Progenitor cell of endocrine pancreas (in vitro differentiated cells): ENCODE measurements around the gene CCDC60. TPM values are rescaled to one million over a fixed set of nuclear protein-coding genes. Genes with fewer than 3 reads are reported as not detected.

Experiments used
- DNase-seq: peaks from one replicate; pipeline ENCODE4 v3.0.0; 2021; ENCODE audit warnings: low spot score; ENCODE audit not compliant: unreplicated experiment
- H3K27ac Mint-ChIP-seq: 2 replicates; pipeline ENCODE4 v1.8.0; 2021; ENCODE audit warnings: mild to moderate bottlenecking, moderate library complexity, mixed read lengths
- H3K27me3 Mint-ChIP-seq: 2 replicates; pipeline ENCODE4 v1.8.0; 2021; ENCODE audit warnings: mixed read lengths
- H3K36me3 Mint-ChIP-seq: 2 replicates; pipeline ENCODE4 v1.8.0; 2022; ENCODE audit warnings: mixed read lengths; ENCODE audit not compliant: insufficient read depth
- H3K4me1 Mint-ChIP-seq: 2 replicates; pipeline ENCODE4 v1.8.0; 2021; ENCODE audit warnings: low read depth, mixed read lengths
- H3K4me3 Mint-ChIP-seq: 2 replicates; pipeline ENCODE4 v1.8.0; 2021; ENCODE audit warnings: low read depth, mild to moderate bottlenecking, moderate library complexity, mixed read lengths
- H3K9me3 Mint-ChIP-seq: 2 replicates; pipeline ENCODE4 v1.8.0; 2021; ENCODE audit warnings: low read depth, mixed read lengths
- CTCF ChIP-seq: fragments of 200-600 bp; sonication (generic); IDR thresholded peaks from one replicate; pipeline ENCODE4 v1.5.0; 2021; ENCODE audit warnings: antibody characterized with exemption, mild to moderate bottlenecking; ENCODE audit not compliant: unreplicated experiment
- total RNA-seq: library from RNA; stranded (reverse); gene quantifications from 2 replicates; pipeline ENCODE4 v1.2.1, GENCODE V29; 2021

Gene CCDC60
- total RNA-seq, 1 donor from 2014 or later: 23.4 TPM

- no peak overlapping the region for H3K4me3 Mint-ChIP-seq
Measured at GRCh38 chr12:119578112-119578511, 243.6 kb downstream of the CCDC60 start.

GRCh38 chr12:119589097-119589496, 254.6 kb downstream of the CCDC60 start:
- no peak for TF ChIP-seq CTCF

More at GRCh38 chr12:119578112-119578511, 243.6 kb downstream of the CCDC60 start:
- Mint-ChIP-seq H3K36me3 (no peaks in the 10 kb centered on the region), H3K4me1 (no peaks in the 10 kb centered on the region), H3K9me3 (no peaks in the 10 kb centered on the region), H3K27ac (no peak overlapping the region), H3K27me3 (peaks cover 43% of the 10 kb centered on the region)
- TF ChIP-seq CTCF: no peak
- DNase-seq: no peak

GRCh38 chr12:119589634-119590033, 255.1 kb downstream of the CCDC60 start:
- H3K27me3 Mint-ChIP-seq: peaks cover 77% of the 10 kb centered on the region
- no peak for DNase-seq
- no peaks in the 10 kb centered on the region for H3K9me3 Mint-ChIP-seq
- H3K27ac Mint-ChIP-seq: no peak overlapping the region
- no peaks in the 10 kb centered on the region for H3K36me3 Mint-ChIP-seq
- no peak overlapping the region for H3K4me3 Mint-ChIP-seq
- peaks cover 11% of the 10 kb centered on the region for H3K4me1 Mint-ChIP-seq
- TF ChIP-seq CTCF: no peak

More at GRCh38 chr12:119589097-119589496, 254.6 kb downstream of the CCDC60 start:
- H3K27me3 Mint-ChIP-seq: peaks cover 75% of the 10 kb centered on the region
- H3K4me3 Mint-ChIP-seq: no peak overlapping the region
- H3K9me3 Mint-ChIP-seq: no peaks in the 10 kb centered on the region
- peaks cover 5% of the 10 kb centered on the region for H3K4me1 Mint-ChIP-seq
- no peak for DNase-seq
- no peak overlapping the region for H3K27ac Mint-ChIP-seq
- no peaks in the 10 kb centered on the region for H3K36me3 Mint-ChIP-seq

Other genes starting within 250 kb of the CCDC60 start
- gene HSPB8, start 155.8 kb upstream of the CCDC60 start, total RNA-seq: 37.9 and 38.7 TPM in 2 replicates